Brain microvascular endothelial cell (primary cell): ENCODE measurements around the gene VEZT.
"Not testable (repeated sequence)": the region's sequence is repeated elsewhere in the genome, so short reads cannot be mapped to it uniquely, and the experiment has no call there.

Experiments used
- DNase-seq: peaks from one replicate; pipeline ENCODE4 v3.0.0-alpha.2; 2020
- H3K27ac ChIP-seq: fragments of 250-450 bp; sonication (Bioruptor Pico); 2 replicates; pipeline ENCODE4 v1.5.1; 2020; ENCODE audit warnings: mild to moderate bottlenecking, moderate library complexity
- H3K27me3 ChIP-seq: fragments of 250-450 bp; sonication (Bioruptor Pico); replicated peaks from 2 replicates; pipeline ENCODE4 v1.5.1; 2020; ENCODE audit warnings: mild to moderate bottlenecking
- H3K36me3 ChIP-seq: fragments of 250-450 bp; sonication (Bioruptor Pico); replicated peaks from 2 replicates; pipeline ENCODE4 v1.5.1; 2020; ENCODE audit warnings: mild to moderate bottlenecking
- H3K4me3 ChIP-seq: 2 replicates; pipeline ENCODE4 v1.5.1; 2011; ENCODE audit warnings: low read depth, mild to moderate bottlenecking, control low read depth, low read length, moderate library complexity
- in situ Hi-C: cut with HindIII; loops from 2 replicates; pipeline ENCODE4 v1.10.0; 2017; ENCODE audit warnings: low sequenced_read_pairs, low pct_ligation_motif_present
- TF ChIP-seq, protein P1 (sequence below): IDR thresholded peaks from 2 replicates; pipeline ENCODE4 v1.5.1; 2011; ENCODE audit warnings: low read depth, mild to moderate bottlenecking, moderate library complexity, low read length, control low read depth, inconsistent platforms; ENCODE audit errors: missing control alignments

Gene VEZT

GRCh38 chr12:95185854-95186253, 31.8 kb upstream of the VEZT start:
- H3K27ac ChIP-seq = no peak overlapping the region
- H3K27me3 ChIP-seq = no peaks in the 10 kb centered on the region
- TF ChIP-seq, protein P1, sequence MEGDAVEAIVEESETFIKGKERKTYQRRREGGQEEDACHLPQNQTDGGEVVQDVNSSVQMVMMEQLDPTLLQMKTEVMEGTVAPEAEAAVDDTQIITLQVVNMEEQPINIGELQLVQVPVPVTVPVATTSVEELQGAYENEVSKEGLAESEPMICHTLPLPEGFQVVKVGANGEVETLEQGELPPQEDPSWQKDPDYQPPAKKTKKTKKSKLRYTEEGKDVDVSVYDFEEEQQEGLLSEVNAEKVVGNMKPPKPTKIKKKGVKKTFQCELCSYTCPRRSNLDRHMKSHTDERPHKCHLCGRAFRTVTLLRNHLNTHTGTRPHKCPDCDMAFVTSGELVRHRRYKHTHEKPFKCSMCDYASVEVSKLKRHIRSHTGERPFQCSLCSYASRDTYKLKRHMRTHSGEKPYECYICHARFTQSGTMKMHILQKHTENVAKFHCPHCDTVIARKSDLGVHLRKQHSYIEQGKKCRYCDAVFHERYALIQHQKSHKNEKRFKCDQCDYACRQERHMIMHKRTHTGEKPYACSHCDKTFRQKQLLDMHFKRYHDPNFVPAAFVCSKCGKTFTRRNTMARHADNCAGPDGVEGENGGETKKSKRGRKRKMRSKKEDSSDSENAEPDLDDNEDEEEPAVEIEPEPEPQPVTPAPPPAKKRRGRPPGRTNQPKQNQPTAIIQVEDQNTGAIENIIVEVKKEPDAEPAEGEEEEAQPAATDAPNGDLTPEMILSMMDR = no peak
- in situ Hi-C loops = no loop called here
- no peaks in the 10 kb centered on the region for H3K36me3 ChIP-seq
- no peak for DNase-seq
- no peak overlapping the region for H3K4me3 ChIP-seq

GRCh38 chr12:95187865-95188415, 29.7 kb upstream of the VEZT start:
- no peak for DNase-seq
- TF ChIP-seq, protein P1 = no peak
- no peak overlapping the region for H3K27ac ChIP-seq
- H3K27me3 ChIP-seq = no peaks in the 10 kb centered on the region
- H3K4me3 ChIP-seq = no peak overlapping the region
- in situ Hi-C loops = no loop called here
- no peaks in the 10 kb centered on the region for H3K36me3 ChIP-seq

GRCh38 chr12:95191060-95191696, 26.4 kb upstream of the VEZT start:
- no peak overlapping the region for H3K27ac ChIP-seq
- DNase-seq = no peak
- TF ChIP-seq, protein P1 = no peak
- no peak overlapping the region for H3K4me3 ChIP-seq
- in situ Hi-C loops = no loop called here
- H3K36me3 ChIP-seq = no peaks in the 10 kb centered on the region
- no peaks in the 10 kb centered on the region for H3K27me3 ChIP-seq

- Histone ChIP-seq H3K4me3 (no peak overlapping the region), H3K27me3 (no peaks in the 10 kb centered on the region), H3K36me3 (no peaks in the 10 kb centered on the region), H3K27ac (no peak overlapping the region)
- DNase-seq = no peak
- in situ Hi-C loops = no loop called here
- TF ChIP-seq, protein P1 = no peak
Measured at GRCh38 chr12:95192271-95192670, 25.3 kb upstream of the VEZT start.

DNA sequence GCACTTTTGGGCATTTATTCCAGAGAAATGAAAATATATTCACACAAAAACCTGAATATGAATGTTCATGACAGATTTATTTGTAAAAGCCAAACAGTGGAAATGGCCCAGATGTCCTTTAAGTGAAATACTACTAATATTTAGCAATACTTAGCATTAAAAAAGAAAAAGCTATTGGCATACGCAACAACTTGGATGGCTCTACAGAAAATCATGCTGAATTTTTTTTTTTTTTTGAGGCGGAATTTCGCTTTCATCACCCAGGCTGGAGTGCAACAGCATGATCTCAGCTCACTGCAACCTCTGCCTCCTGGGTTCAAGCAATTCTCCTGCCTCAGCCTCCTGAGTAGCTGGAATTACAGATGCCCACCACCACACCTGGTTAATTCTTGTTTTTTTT, 24.5 kb upstream of the VEZT start:
- no peak overlapping the region for H3K4me3 ChIP-seq
- no peak overlapping the region for H3K27ac ChIP-seq
- H3K27me3 ChIP-seq = no peaks in the 10 kb centered on the region
- H3K36me3 ChIP-seq = no peaks in the 10 kb centered on the region
- no peak for DNase-seq
- in situ Hi-C loops = no loop called here
- TF ChIP-seq, protein P1 = no peak

DNA sequence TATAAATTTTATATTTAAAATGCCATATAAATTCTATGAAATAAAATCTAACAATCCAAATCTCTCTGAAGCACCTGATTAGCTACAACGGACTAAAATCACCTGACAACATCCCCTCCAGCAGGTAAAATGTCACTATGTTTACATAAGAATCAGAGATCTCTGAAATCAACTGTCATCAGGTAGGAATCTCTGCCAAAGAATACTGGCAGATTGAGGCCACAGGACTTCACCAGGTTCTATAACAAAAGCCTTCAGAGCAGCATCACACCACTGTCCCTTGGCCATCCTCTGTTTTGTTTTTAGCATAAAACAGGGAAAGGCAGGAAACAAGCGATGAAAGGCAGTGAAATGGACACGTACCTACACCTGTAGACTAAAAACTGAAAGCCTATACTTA, 22.5 kb upstream of the VEZT start:
- no peaks in the 10 kb centered on the region for H3K27me3 ChIP-seq
- TF ChIP-seq, protein P1 = no peak
- no peak for DNase-seq
- in situ Hi-C loops = no loop called here
- H3K4me3 ChIP-seq = no peak overlapping the region
- no peak overlapping the region for H3K27ac ChIP-seq
- H3K36me3 ChIP-seq = no peaks in the 10 kb centered on the region

DNA sequence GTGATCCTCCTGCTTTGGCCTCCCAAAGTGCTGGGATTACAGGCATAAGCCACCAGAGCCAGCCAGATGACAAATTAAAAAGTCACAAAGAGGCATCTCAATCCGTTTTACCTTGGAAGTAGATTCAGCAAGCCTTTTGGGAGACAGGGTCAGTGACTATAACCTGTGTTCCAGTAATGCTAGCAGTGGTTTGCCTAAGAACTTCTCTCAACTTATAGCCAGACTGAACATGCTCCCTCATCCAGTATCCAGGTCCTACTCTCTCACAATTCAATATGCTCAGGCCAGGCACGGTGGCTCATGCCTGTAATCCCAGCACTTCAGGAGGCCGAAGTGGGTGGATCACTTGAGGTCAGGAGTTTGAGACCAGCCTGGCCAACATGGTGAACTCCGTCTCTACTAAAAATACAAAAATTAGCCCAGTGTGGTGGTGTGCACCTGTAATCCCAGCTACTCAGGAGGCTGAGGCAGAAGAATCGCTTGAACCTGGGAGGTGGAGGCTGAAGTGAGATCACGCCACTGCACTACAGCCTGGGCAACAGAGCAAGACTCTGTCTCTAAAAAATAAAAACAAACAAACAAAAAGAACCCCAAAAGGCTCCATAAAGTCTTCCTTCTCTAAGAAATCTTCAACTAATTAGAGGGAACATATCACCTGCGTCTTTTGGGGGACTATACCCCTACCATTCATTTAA, 20.6 kb upstream of the VEZT start:
- in situ Hi-C loops, H3K36me3 ChIP-seq, DNase-seq, H3K4me3 ChIP-seq, H3K27ac ChIP-seq, H3K27me3 ChIP-seq: not testable (repeated sequence)
